Peyer's patch (tissue), 4 donors: Measurements from ENCODE around the gene NRAP. TPM values are rescaled to one million over a fixed set of nuclear protein-coding genes. Genes with fewer than 3 reads are reported as not detected.

ENCODE experiments used
- DNase-seq, 3 donors: peaks; one replicate each; pipeline ENCODE4 v3.0.0-alpha.2; 2017 to 2019
- H3K27ac ChIP-seq, 4 donors: fragments of 200-600 bp; sonication (generic); one replicate each; pipeline ENCODE4 v1.5.1; 2016 to 2019
- H3K27me3 ChIP-seq, 2 donors: fragments of 200-600 bp; sonication (generic); one replicate each; pipeline ENCODE4 v1.5.1; 2019
- H3K36me3 ChIP-seq, 3 donors: fragments of 200-600 bp; sonication (generic); one replicate each; pipeline ENCODE4 v1.5.1; 2016 to 2019
- H3K4me1 ChIP-seq, 4 donors: fragments of 200-600 bp; sonication (generic); one replicate each; pipeline ENCODE4 v1.5.1; 2016 to 2019
- H3K4me3 ChIP-seq, 4 donors: fragments of 200-600 bp; sonication (generic); 1 replicate in 3 of 4; 2 replicates in 1 of 4; pipeline ENCODE4 v1.5.1; 2016 to 2019; ENCODE audit warnings: mild to moderate bottlenecking in 1 of 4
- H3K9me3 ChIP-seq, 4 donors: fragments of 200-600 bp; sonication (generic); one replicate each; pipeline ENCODE4 v1.5.1; 2016 to 2019; ENCODE audit warnings: mild to moderate bottlenecking in 1 of 4
- CTCF ChIP-seq, 6 experiments: fragments of 450-650 bp in 4 of 6; fragments of 200-600 bp in 2 of 6; sonication (generic) in 1 of 6; IDR thresholded peaks; one replicate each; pipeline ENCODE4 v1.5.1; 2017 to 2019; ENCODE audit warnings: antibody characterized with exemption in 6 of 6, mild to moderate bottlenecking in 3 of 6, moderate library complexity in 1 of 6
- POLR2A ChIP-seq, 2 donors: fragments of 450-650 bp; IDR thresholded peaks; one replicate each; pipeline ENCODE4 v1.5.1; 2017; ENCODE audit warnings: antibody characterized with exemption in 2 of 2, mild to moderate bottlenecking in 2 of 2, moderate library complexity in 2 of 2
- total RNA-seq, 4 donors: library from RNA; depleted of rRNA; stranded (reverse); fragments of >200 nt; gene quantifications; one replicate each; pipeline ENCODE4 v1.1.0, GENCODE V29; 2016

Gene NRAP
- total RNA-seq, 4 donors from 2014 or later: not detected

GRCh38 chr10:113590581-113590980 lies 73.3 kb downstream of the NRAP start:
- Histone ChIP-seq H3K9me3 (no peaks in the 10 kb centered on the region), H3K27ac (no peak overlapping the region), H3K4me1 (no peaks in the 10 kb centered on the region), H3K36me3 (no peaks in the 10 kb centered on the region), H3K4me3 (no peak overlapping the region), H3K27me3 (no peaks in the 10 kb centered on the region)
- TF ChIP-seq CTCF (IDR thresholded peaks at IDR 0.05) (no peak), POLR2A (IDR thresholded peaks at IDR 0.05) (no peak)
- no peak for DNase-seq

GRCh38 chr10:113589201-113589770 lies 74.6 kb downstream of the NRAP start:
- no peak for DNase-seq
- Histone ChIP-seq H3K27me3 (no peaks in the 10 kb centered on the region), H3K9me3 (no peaks in the 10 kb centered on the region), H3K27ac (no peak overlapping the region), H3K4me3 (no peak overlapping the region), H3K4me1 (no peaks in the 10 kb centered on the region), H3K36me3 (no peaks in the 10 kb centered on the region)
- TF ChIP-seq POLR2A (IDR thresholded peaks at IDR 0.05) (no peak), CTCF (IDR thresholded peaks at IDR 0.05) (no peak)

GRCh38 chr10:113585949-113586348 lies 77.9 kb downstream of the NRAP start:
- TF ChIP-seq POLR2A (IDR thresholded peaks at IDR 0.05): no peak
- TF ChIP-seq CTCF (IDR thresholded peaks at IDR 0.05): no peak
- H3K4me1 ChIP-seq: no peaks in the 10 kb centered on the region
- H3K4me3 ChIP-seq: no peak overlapping the region
- H3K27ac ChIP-seq: no peak overlapping the region
- H3K9me3 ChIP-seq: no peaks in the 10 kb centered on the region
- H3K36me3 ChIP-seq: no peaks in the 10 kb centered on the region
- no peak for DNase-seq
- no peaks in the 10 kb centered on the region for H3K27me3 ChIP-seq

- DNase-seq: no peak
- Histone ChIP-seq H3K27me3 (no peaks in the 10 kb centered on the region), H3K4me1 (no peaks in the 10 kb centered on the region), H3K4me3 (no peak overlapping the region), H3K27ac (no peak overlapping the region), H3K36me3 (no peaks in the 10 kb centered on the region), H3K9me3 (no peaks in the 10 kb centered on the region)
- TF ChIP-seq POLR2A (IDR thresholded peaks at IDR 0.05) (no peak), CTCF (IDR thresholded peaks at IDR 0.05) (no peak)
Measured at GRCh38 chr10:113583571-113583970, 80.3 kb downstream of the NRAP start.

GRCh38 chr10:113581092-113581491 lies 82.7 kb downstream of the NRAP start:
- no peak overlapping the region for H3K4me3 ChIP-seq
- H3K36me3 ChIP-seq: no peaks in the 10 kb centered on the region
- DNase-seq: no peak
- H3K4me1 ChIP-seq: no peaks in the 10 kb centered on the region
- TF ChIP-seq CTCF (IDR thresholded peaks at IDR 0.05) (no peak), POLR2A (IDR thresholded peaks at IDR 0.05) (no peak)
- no peak overlapping the region for H3K27ac ChIP-seq
- H3K9me3 ChIP-seq: no peaks in the 10 kb centered on the region
- H3K27me3 ChIP-seq: no peaks in the 10 kb centered on the region

- no peaks in the 10 kb centered on the region for H3K4me1 ChIP-seq
- H3K4me3 ChIP-seq: no peak overlapping the region
- TF ChIP-seq CTCF (IDR thresholded peaks at IDR 0.05): no peak
- no peak for TF ChIP-seq POLR2A (IDR thresholded peaks at IDR 0.05)
- no peak overlapping the region for H3K27ac ChIP-seq
- no peak for DNase-seq
- H3K9me3 ChIP-seq: no peaks in the 10 kb centered on the region
- H3K27me3 ChIP-seq: no peaks in the 10 kb centered on the region
- H3K36me3 ChIP-seq: no peaks in the 10 kb centered on the region
Measured at GRCh38 chr10:113578773-113579172, 85.1 kb downstream of the NRAP start.
